Measurements from ENCODE around the gene CARMIL1. TPM values are rescaled to one million over a fixed set of nuclear protein-coding genes. Genes with fewer than 3 reads are reported as not detected.

CARMIL1 gene
- total RNA-seq, 1 donor from 2014 or later, result 14.5 TPM

- peaks cover 7% of the 10 kb centered on the region for H3K4me1 Mint-ChIP-seq (ENCODE audit: low read depth)
Measured at GRCh38 chr6:25407431-25407830, 128.3 kb downstream of the CARMIL1 start.

DNA sequence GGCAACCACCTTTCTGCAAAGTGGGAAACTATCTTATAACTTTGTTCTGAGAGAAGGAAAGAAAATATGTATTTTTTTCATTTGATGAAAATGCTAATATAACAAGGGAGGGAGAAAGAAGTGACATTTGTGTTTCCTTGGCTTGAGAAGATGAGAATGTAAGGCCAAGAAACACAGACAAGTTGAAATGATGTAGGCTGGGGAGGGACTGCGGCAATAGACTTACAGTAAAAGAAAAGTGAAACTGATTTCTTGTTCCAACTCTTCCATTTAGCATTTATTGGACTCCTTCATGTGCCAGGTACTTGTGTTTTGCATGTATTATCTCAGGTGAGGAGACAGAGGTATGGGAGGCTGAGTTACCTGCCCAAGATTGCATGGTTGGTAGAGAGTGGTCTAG is 130.9 kb downstream of the CARMIL1 start:
- H3K9me3 Mint-ChIP-seq (ENCODE audit: low read depth), result no peaks in the 10 kb centered on the region
- no peak for DNase-seq (ENCODE audit: low spot score)
- TF ChIP-seq CTCF (IDR thresholded peaks at IDR 0.05), result no peak

More at GRCh38 chr6:25407431-25407830, 128.3 kb downstream of the CARMIL1 start:
- no peak overlapping the region for H3K4me3 Mint-ChIP-seq (ENCODE audit: unreplicated experiment)
- H3K27me3 Mint-ChIP-seq (ENCODE audit: low read depth), result no peaks in the 10 kb centered on the region
- no peak for TF ChIP-seq CTCF (IDR thresholded peaks at IDR 0.05)
- no peaks in the 10 kb centered on the region for H3K36me3 Mint-ChIP-seq (ENCODE audit: low read depth)
- no peak overlapping the region for H3K27ac Mint-ChIP-seq (ENCODE audit: unreplicated experiment)
- no peaks in the 10 kb centered on the region for H3K9me3 Mint-ChIP-seq (ENCODE audit: low read depth)
- no peak for DNase-seq (ENCODE audit: low spot score)

GRCh38 chr6:25411316-25411950 is 132.3 kb downstream of the CARMIL1 start:
- H3K4me3 Mint-ChIP-seq (ENCODE audit: unreplicated experiment), result no peak overlapping the region
- H3K4me1 Mint-ChIP-seq (ENCODE audit: low read depth), result peaks cover 34% of the 10 kb centered on the region
- H3K9me3 Mint-ChIP-seq (ENCODE audit: low read depth), result no peaks in the 10 kb centered on the region
- DNase-seq (ENCODE audit: low spot score), result no peak
- no peak for TF ChIP-seq CTCF (IDR thresholded peaks at IDR 0.05)
- no peaks in the 10 kb centered on the region for H3K36me3 Mint-ChIP-seq (ENCODE audit: low read depth)
- no peaks in the 10 kb centered on the region for H3K27me3 Mint-ChIP-seq (ENCODE audit: low read depth)
- H3K27ac Mint-ChIP-seq (ENCODE audit: unreplicated experiment), result no peak overlapping the region

More for the DNA sequence above, 130.9 kb downstream of the CARMIL1 start:
- Mint-ChIP-seq H3K36me3 (ENCODE audit: low read depth) (no peaks in the 10 kb centered on the region), H3K4me3 (ENCODE audit: unreplicated experiment) (no peak overlapping the region), H3K27me3 (ENCODE audit: low read depth) (no peaks in the 10 kb centered on the region), H3K4me1 (ENCODE audit: low read depth) (peaks cover 29% of the 10 kb centered on the region), H3K27ac (ENCODE audit: unreplicated experiment) (no peak overlapping the region)

GRCh38 chr6:25413207-25413905 is 134.2 kb downstream of the CARMIL1 start:
- Mint-ChIP-seq H3K9me3 (ENCODE audit: low read depth) (no peaks in the 10 kb centered on the region), H3K27ac (ENCODE audit: unreplicated experiment) (peak overlapping the region; percentile 52)
- DNase-seq (ENCODE audit: low spot score), result no peak

More at GRCh38 chr6:25413207-25413905, 134.2 kb downstream of the CARMIL1 start:
- TF ChIP-seq CTCF (IDR thresholded peaks at IDR 0.05), result no peak
- H3K27me3 Mint-ChIP-seq (ENCODE audit: low read depth), result no peaks in the 10 kb centered on the region
- peaks cover 46% of the 10 kb centered on the region for H3K4me1 Mint-ChIP-seq (ENCODE audit: low read depth)
- H3K36me3 Mint-ChIP-seq (ENCODE audit: low read depth), result no peaks in the 10 kb centered on the region
- H3K4me3 Mint-ChIP-seq (ENCODE audit: unreplicated experiment), result no peak overlapping the region

Measured in chondrocyte (in vitro differentiated cells).